ENCODE results near the gene TFCP2.

TFCP2 gene

DNA sequence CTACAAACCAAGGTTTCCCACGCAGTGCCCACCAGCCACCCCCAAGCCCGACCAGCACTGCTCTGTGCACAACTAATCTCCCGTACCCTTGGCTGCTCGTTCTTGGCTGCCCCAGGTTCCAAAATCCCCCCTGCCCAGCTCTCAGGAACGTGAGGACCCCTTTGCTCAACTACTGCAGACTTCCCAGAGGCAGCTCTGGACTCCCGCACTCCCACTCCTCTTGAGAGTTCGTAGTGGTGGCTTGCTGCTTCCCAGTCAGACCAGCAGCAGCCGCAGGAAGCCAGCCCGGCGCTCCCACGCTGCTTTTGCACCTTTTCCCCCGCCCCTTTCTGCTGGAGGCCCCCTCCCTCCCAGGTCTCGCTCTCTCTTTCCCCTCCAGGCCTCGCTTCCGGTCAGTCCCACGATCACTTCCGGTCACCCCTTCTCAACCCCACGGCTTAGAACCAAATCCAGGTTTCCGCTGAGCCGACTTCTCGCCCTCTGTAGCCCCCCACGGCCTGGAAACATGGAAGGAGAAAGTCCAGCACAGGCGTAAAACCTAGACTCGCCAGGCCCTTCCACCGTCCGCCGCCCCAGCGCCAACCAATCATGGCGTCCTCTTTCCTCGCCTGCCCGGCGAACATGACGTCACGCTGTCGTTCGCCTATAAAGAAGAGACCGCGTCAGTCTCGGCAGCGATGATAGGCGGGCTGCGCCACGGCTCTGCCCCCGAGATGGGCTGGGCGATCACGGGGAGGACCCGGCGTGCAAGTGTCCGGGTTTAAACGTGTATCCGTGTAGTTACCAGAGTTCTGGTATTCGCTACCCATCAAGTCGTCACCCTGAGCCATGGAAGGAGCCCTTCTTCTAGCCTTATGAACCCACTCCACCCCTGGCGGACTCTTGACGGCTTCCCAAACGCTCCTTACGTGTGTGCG, at the start of gene TFCP2 (continued):
- TF ChIP-seq ZNF426 (tag by site-specific recombination; IDR thresholded peaks at IDR 0.05): no peak
- TF ChIP-seq, protein P1, sequence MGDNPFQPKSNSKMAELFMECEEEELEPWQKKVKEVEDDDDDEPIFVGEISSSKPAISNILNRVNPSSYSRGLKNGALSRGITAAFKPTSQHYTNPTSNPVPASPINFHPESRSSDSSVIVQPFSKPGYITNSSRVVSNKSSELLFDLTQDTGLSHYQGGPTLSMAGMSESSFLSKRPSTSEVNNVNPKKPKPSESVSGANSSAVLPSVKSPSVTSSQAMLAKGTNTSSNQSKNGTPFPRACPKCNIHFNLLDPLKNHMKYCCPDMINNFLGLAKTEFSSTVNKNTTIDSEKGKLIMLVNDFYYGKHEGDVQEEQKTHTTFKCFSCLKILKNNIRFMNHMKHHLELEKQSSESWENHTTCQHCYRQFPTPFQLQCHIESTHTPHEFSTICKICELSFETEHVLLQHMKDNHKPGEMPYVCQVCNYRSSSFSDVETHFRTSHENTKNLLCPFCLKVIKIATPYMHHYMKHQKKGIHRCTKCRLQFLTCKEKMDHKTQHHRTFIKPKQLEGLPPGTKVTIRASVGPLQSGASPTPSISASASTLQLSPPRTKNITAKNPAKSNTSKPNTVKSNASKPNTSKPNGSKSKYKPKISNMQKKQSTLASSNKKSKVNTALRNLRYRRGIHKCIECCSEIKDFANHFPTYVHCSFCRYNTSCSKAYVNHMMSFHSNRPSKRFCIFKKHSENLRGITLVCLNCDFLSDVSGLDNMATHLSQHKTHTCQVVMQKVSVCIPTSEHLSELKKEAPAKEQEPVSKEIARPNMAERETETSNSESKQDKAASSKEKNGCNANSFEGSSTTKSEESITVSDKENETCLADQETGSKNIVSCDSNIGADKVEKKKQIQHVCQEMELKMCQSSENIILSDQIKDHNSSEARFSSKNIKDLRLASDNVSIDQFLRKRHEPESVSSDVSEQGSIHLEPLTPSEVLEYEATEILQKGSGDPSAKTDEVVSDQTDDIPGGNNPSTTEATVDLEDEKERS (tag by site-specific recombination; IDR thresholded peaks at IDR 0.05): peak; percentile 82; the same call in 1 of the 2 replicates
- TF ChIP-seq ZNF24 (tag by site-specific recombination; IDR thresholded peaks at IDR 0.05): 0 out of 2 replicates have a peak, but pooled peaks have one; percentile 37
- TF ChIP-seq KLF8 (tag by site-specific recombination; IDR thresholded peaks at IDR 0.05): peak; percentile 89
- TF ChIP-seq FEZF1 (tag by site-specific recombination; IDR thresholded peaks at IDR 0.05): peak; percentile 18; the same call in 1 of the 2 replicates
- TF ChIP-seq, protein P2, sequence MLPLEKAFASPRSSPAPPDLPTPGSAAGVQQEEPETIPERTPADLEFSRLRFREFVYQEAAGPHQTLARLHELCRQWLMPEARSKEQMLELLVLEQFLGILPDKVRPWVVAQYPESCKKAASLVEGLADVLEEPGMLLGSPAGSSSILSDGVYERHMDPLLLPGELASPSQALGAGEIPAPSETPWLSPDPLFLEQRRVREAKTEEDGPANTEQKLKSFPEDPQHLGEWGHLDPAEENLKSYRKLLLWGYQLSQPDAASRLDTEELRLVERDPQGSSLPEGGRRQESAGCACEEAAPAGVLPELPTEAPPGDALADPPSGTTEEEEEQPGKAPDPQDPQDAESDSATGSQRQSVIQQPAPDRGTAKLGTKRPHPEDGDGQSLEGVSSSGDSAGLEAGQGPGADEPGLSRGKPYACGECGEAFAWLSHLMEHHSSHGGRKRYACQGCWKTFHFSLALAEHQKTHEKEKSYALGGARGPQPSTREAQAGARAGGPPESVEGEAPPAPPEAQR (tag by site-specific recombination; IDR thresholded peaks at IDR 0.05): 0 out of 2 replicates have a peak, but pooled peaks have one; percentile 38
- TF ChIP-seq ZBTB20 (tag by site-specific recombination; IDR thresholded peaks at IDR 0.05): peak; percentile 53; the same call in 1 of the 2 replicates
- no peak for TF ChIP-seq ZNF677 (tag by site-specific recombination; IDR thresholded peaks at IDR 0.05)
- peak; percentile 69; the same call in 1 of the 2 replicates for TF ChIP-seq KLF7 (tag by site-specific recombination; IDR thresholded peaks at IDR 0.05; ENCODE audit: borderline replicate concordance)
- peak; percentile 60; the same call in 1 of the 2 replicates for TF ChIP-seq ZFP37 (tag by site-specific recombination; IDR thresholded peaks at IDR 0.05)
- TF ChIP-seq BCL11A (tag by site-specific recombination; IDR thresholded peaks at IDR 0.05; ENCODE audit: low read depth): peak; percentile 100
- peak; percentile 72; the same call in 1 of the 2 replicates for TF ChIP-seq KLF9 (tag by site-specific recombination; IDR thresholded peaks at IDR 0.05; ENCODE audit: low read depth)
- TF ChIP-seq, protein P3, sequence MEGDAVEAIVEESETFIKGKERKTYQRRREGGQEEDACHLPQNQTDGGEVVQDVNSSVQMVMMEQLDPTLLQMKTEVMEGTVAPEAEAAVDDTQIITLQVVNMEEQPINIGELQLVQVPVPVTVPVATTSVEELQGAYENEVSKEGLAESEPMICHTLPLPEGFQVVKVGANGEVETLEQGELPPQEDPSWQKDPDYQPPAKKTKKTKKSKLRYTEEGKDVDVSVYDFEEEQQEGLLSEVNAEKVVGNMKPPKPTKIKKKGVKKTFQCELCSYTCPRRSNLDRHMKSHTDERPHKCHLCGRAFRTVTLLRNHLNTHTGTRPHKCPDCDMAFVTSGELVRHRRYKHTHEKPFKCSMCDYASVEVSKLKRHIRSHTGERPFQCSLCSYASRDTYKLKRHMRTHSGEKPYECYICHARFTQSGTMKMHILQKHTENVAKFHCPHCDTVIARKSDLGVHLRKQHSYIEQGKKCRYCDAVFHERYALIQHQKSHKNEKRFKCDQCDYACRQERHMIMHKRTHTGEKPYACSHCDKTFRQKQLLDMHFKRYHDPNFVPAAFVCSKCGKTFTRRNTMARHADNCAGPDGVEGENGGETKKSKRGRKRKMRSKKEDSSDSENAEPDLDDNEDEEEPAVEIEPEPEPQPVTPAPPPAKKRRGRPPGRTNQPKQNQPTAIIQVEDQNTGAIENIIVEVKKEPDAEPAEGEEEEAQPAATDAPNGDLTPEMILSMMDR (tag by site-specific recombination; IDR thresholded peaks at IDR 0.05): 0 out of 2 replicates have a peak, but pooled peaks have one; percentile 20
- peak; percentile 93 for TF ChIP-seq ZNF2 (tag by site-specific recombination; IDR thresholded peaks at IDR 0.05)
- TF ChIP-seq, protein P4, sequence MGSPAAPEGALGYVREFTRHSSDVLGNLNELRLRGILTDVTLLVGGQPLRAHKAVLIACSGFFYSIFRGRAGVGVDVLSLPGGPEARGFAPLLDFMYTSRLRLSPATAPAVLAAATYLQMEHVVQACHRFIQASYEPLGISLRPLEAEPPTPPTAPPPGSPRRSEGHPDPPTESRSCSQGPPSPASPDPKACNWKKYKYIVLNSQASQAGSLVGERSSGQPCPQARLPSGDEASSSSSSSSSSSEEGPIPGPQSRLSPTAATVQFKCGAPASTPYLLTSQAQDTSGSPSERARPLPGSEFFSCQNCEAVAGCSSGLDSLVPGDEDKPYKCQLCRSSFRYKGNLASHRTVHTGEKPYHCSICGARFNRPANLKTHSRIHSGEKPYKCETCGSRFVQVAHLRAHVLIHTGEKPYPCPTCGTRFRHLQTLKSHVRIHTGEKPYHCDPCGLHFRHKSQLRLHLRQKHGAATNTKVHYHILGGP (tag by site-specific recombination; IDR thresholded peaks at IDR 0.05): no peak
- TF ChIP-seq ZXDB (tag by site-specific recombination; IDR thresholded peaks at IDR 0.05): peak; percentile 94
- TF ChIP-seq SP3 (tag by site-specific recombination; IDR thresholded peaks at IDR 0.05): peak; percentile 90
- peak; percentile 69 for TF ChIP-seq ZIC2 (tag by site-specific recombination; IDR thresholded peaks at IDR 0.05)
- peak; percentile 82; the same call in 1 of the 2 replicates for TF ChIP-seq ZNF610 (tag by site-specific recombination; IDR thresholded peaks at IDR 0.05; ENCODE audit: borderline replicate concordance)
- TF ChIP-seq, protein P5, sequence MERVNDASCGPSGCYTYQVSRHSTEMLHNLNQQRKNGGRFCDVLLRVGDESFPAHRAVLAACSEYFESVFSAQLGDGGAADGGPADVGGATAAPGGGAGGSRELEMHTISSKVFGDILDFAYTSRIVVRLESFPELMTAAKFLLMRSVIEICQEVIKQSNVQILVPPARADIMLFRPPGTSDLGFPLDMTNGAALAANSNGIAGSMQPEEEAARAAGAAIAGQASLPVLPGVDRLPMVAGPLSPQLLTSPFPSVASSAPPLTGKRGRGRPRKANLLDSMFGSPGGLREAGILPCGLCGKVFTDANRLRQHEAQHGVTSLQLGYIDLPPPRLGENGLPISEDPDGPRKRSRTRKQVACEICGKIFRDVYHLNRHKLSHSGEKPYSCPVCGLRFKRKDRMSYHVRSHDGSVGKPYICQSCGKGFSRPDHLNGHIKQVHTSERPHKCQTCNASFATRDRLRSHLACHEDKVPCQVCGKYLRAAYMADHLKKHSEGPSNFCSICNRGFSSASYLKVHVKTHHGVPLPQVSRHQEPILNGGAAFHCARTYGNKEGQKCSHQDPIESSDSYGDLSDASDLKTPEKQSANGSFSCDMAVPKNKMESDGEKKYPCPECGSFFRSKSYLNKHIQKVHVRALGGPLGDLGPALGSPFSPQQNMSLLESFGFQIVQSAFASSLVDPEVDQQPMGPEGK (tag by site-specific recombination; IDR thresholded peaks at IDR 0.05): peak; percentile 99
- TF ChIP-seq ZEB2 (tag by site-specific recombination; IDR thresholded peaks at IDR 0.05): peak; percentile 82
- peak; percentile 38; the same call in 1 of the 2 replicates for TF ChIP-seq ZSCAN16 (tag by site-specific recombination; IDR thresholded peaks at IDR 0.05)
- TF ChIP-seq, protein P6, sequence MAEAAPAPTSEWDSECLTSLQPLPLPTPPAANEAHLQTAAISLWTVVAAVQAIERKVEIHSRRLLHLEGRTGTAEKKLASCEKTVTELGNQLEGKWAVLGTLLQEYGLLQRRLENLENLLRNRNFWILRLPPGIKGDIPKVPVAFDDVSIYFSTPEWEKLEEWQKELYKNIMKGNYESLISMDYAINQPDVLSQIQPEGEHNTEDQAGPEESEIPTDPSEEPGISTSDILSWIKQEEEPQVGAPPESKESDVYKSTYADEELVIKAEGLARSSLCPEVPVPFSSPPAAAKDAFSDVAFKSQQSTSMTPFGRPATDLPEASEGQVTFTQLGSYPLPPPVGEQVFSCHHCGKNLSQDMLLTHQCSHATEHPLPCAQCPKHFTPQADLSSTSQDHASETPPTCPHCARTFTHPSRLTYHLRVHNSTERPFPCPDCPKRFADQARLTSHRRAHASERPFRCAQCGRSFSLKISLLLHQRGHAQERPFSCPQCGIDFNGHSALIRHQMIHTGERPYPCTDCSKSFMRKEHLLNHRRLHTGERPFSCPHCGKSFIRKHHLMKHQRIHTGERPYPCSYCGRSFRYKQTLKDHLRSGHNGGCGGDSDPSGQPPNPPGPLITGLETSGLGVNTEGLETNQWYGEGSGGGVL (tag by site-specific recombination; IDR thresholded peaks at IDR 0.05): peak; percentile 96
- TF ChIP-seq WT1 (tag by site-specific recombination; IDR thresholded peaks at IDR 0.05): peak; percentile 55; the same call in 1 of the 2 replicates
- TF ChIP-seq KLF1 (tag by site-specific recombination; IDR thresholded peaks at IDR 0.05): peak; percentile 54; the same call in 1 of the 2 replicates
